Ovary (tissue), 3 donors: ENCODE data around the gene CD200R1L.

ENCODE experiments used
- EP300 ChIP-seq: sonication (generic); formaldehyde crosslinking; IDR thresholded peaks from one replicate; pipeline ENCODE4 v1.6.1; 2017; ENCODE audit warnings: antibody characterized with exemption
- TF ChIP-seq, protein P1 (sequence below), 3 donors: fragments of 450-650 bp in 2 of 3; fragments of 200-600 bp in 1 of 3; IDR thresholded peaks; one replicate each; pipeline versions ENCODE4 v1.5.1 to v1.8.0; 2016 to 2022; ENCODE audit warnings: antibody characterized with exemption in 3 of 3, mild to moderate bottlenecking in 1 of 3
- donor health status: DM: no; HTN: no; CAD: no.

DNA sequence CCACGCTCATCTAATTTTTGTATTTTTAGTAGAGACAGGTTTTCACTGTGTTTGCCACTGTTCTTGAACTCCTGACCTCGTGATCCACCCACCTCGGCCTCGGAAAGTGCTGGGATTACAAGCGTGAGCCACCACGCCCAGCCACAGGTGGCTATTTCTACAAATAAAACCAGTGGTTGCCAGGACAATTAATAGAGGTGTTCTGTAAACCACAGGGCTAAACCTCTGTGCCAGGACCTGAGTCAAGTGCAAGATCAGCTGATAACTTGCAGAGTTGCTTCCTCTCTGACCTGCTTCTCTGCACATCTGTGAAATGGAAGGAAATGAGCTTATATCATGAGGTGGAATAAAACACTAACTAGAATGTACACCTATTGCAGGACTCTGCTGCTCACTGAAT, 72.8 kb downstream of the CD200R1L start:
- TF ChIP-seq EP300, result no peak
- TF ChIP-seq, protein P1, sequence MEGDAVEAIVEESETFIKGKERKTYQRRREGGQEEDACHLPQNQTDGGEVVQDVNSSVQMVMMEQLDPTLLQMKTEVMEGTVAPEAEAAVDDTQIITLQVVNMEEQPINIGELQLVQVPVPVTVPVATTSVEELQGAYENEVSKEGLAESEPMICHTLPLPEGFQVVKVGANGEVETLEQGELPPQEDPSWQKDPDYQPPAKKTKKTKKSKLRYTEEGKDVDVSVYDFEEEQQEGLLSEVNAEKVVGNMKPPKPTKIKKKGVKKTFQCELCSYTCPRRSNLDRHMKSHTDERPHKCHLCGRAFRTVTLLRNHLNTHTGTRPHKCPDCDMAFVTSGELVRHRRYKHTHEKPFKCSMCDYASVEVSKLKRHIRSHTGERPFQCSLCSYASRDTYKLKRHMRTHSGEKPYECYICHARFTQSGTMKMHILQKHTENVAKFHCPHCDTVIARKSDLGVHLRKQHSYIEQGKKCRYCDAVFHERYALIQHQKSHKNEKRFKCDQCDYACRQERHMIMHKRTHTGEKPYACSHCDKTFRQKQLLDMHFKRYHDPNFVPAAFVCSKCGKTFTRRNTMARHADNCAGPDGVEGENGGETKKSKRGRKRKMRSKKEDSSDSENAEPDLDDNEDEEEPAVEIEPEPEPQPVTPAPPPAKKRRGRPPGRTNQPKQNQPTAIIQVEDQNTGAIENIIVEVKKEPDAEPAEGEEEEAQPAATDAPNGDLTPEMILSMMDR (IDR thresholded peaks at IDR 0.05), result no peak
